ENCODE measurements around the gene AMMECR1L.
"Not testable (repeated sequence)": the region's sequence is repeated elsewhere in the genome, so short reads cannot be mapped to it uniquely, and the experiment has no call there.

AMMECR1L gene

GRCh38 chr2:127893494-127893893, 7.7 kb upstream of the AMMECR1L start:
- no peak for DNase-seq (ENCODE audit: low read depth)

GRCh38 chr2:127893033-127893432, 7.3 kb upstream of the AMMECR1L start:
- no peak for TF ChIP-seq CTCF (IDR thresholded peaks at IDR 0.05; ENCODE audit: low read depth, low read length, missing control alignments)
- no peak for DNase-seq (ENCODE audit: low read depth)
- H3K4me3 ChIP-seq (ENCODE audit: low read depth, low read length): no peak overlapping the region; the same call in 1 of the 2 replicates

More at GRCh38 chr2:127893494-127893893, 7.7 kb upstream of the AMMECR1L start:
- H3K4me3 ChIP-seq (ENCODE audit: low read depth, low read length): no peak overlapping the region; the same call in 1 of the 2 replicates
- no peak for TF ChIP-seq CTCF (IDR thresholded peaks at IDR 0.05; ENCODE audit: low read depth, low read length, missing control alignments)

- no peak for DNase-seq (ENCODE audit: low read depth)
- no peak overlapping the region for H3K4me3 ChIP-seq (ENCODE audit: low read depth, low read length)
- TF ChIP-seq CTCF (IDR thresholded peaks at IDR 0.05; ENCODE audit: low read depth, low read length, missing control alignments): no peak
Measured at GRCh38 chr2:127891811-127892210, 6.1 kb upstream of the AMMECR1L start.

GRCh38 chr2:127890756-127891155, 5.0 kb upstream of the AMMECR1L start:
- not testable (repeated sequence) for H3K4me3 ChIP-seq (ENCODE audit: low read depth, low read length); DNase-seq (ENCODE audit: low read depth)

- no peak overlapping the region for H3K4me3 ChIP-seq (ENCODE audit: low read depth, low read length)
- no peak for DNase-seq (ENCODE audit: low read depth)
- TF ChIP-seq CTCF (IDR thresholded peaks at IDR 0.05; ENCODE audit: low read depth, low read length, missing control alignments): no peak
Measured at GRCh38 chr2:127888772-127889171, 3.0 kb upstream of the AMMECR1L start.

- no peak for DNase-seq (ENCODE audit: low read depth)
- TF ChIP-seq CTCF (IDR thresholded peaks at IDR 0.05; ENCODE audit: low read depth, low read length, missing control alignments): no peak
- H3K4me3 ChIP-seq (ENCODE audit: low read depth, low read length): no peak overlapping the region; the same call in 1 of the 2 replicates
Measured at GRCh38 chr2:127887776-127888130, 2.0 kb upstream of the AMMECR1L start.

GRCh38 chr2:127887082-127887775, 1.5 kb upstream of the AMMECR1L start:
- no peak for TF ChIP-seq CTCF (IDR thresholded peaks at IDR 0.05; ENCODE audit: low read depth, low read length, missing control alignments)
- no peak for DNase-seq (ENCODE audit: low read depth)
- H3K4me3 ChIP-seq (ENCODE audit: low read depth, low read length): peak overlapping the region; percentile 43; the same call in 1 of the 2 replicates

- H3K4me3 ChIP-seq (ENCODE audit: low read depth, low read length): peak overlapping the region; percentile 56
- not testable (repeated sequence) for DNase-seq (ENCODE audit: low read depth)
Measured at GRCh38 chr2:127886593-127886935, 808 bp upstream of the AMMECR1L start.

All from GM12864 (cell line).